Peyer's patch (tissue), 4 donors: ENCODE data around the gene RBP4. TPM values are rescaled to one million over a fixed set of nuclear protein-coding genes. Genes with fewer than 3 reads are reported as not detected.

ENCODE experiments used
- DNase-seq, 3 donors: peaks; one replicate each; pipeline ENCODE4 v3.0.0-alpha.2; 2017 to 2019
- H3K27ac ChIP-seq, 4 donors: fragments of 200-600 bp; sonication (generic); one replicate each; pipeline ENCODE4 v1.5.1; 2016 to 2019
- H3K27me3 ChIP-seq, 2 donors: fragments of 200-600 bp; sonication (generic); one replicate each; pipeline ENCODE4 v1.5.1; 2019
- H3K36me3 ChIP-seq, 3 donors: fragments of 200-600 bp; sonication (generic); one replicate each; pipeline ENCODE4 v1.5.1; 2016 to 2019
- H3K4me1 ChIP-seq, 4 donors: fragments of 200-600 bp; sonication (generic); one replicate each; pipeline ENCODE4 v1.5.1; 2016 to 2019
- H3K4me3 ChIP-seq, 4 donors: fragments of 200-600 bp; sonication (generic); 1 replicate in 3 of 4; 2 replicates in 1 of 4; pipeline ENCODE4 v1.5.1; 2016 to 2019; ENCODE audit warnings: mild to moderate bottlenecking in 1 of 4
- H3K9me3 ChIP-seq, 4 donors: fragments of 200-600 bp; sonication (generic); one replicate each; pipeline ENCODE4 v1.5.1; 2016 to 2019; ENCODE audit warnings: mild to moderate bottlenecking in 1 of 4
- CTCF ChIP-seq, 6 experiments: fragments of 450-650 bp in 4 of 6; fragments of 200-600 bp in 2 of 6; sonication (generic) in 1 of 6; IDR thresholded peaks; one replicate each; pipeline ENCODE4 v1.5.1; 2017 to 2019; ENCODE audit warnings: antibody characterized with exemption in 6 of 6, mild to moderate bottlenecking in 3 of 6, moderate library complexity in 1 of 6
- POLR2A ChIP-seq, 2 donors: fragments of 450-650 bp; IDR thresholded peaks; one replicate each; pipeline ENCODE4 v1.5.1; 2017; ENCODE audit warnings: antibody characterized with exemption in 2 of 2, mild to moderate bottlenecking in 2 of 2, moderate library complexity in 2 of 2
- total RNA-seq, 4 donors: library from RNA; depleted of rRNA; stranded (reverse); fragments of >200 nt; gene quantifications; one replicate each; pipeline ENCODE4 v1.1.0, GENCODE V29; 2016

The RBP4 gene
- total RNA-seq, 4 donors from 2014 or later = 1.7 to 3.9 TPM; not detected in 2

- no peak within 1 kb of the TSS for H3K27ac ChIP-seq
- no peaks in the 10 kb centered on the region for H3K27me3 ChIP-seq
- TF ChIP-seq CTCF (IDR thresholded peaks at IDR 0.05) (no peak), POLR2A (IDR thresholded peaks at IDR 0.05) (no peak)
- H3K9me3 ChIP-seq = no peaks in the 10 kb centered on the region
- H3K4me1 ChIP-seq = no peaks in the 10 kb centered on the region
- no peaks in the 10 kb centered on the region for H3K36me3 ChIP-seq
- H3K4me3 ChIP-seq = no peak within 1 kb of the TSS
- no peak for DNase-seq
Observed at GRCh38 chr10:93612311-93612710, 11.3 kb upstream of the RBP4 start, which contains the start of gene PDE6C. Gene PDE6C, plus strand, starts transcription at chr10:93612537. Its CDS starts 189 bp downstream, at chr10:93612726.

GRCh38 chr10:93608421-93608820 is 7.4 kb upstream of the RBP4 start:
- Histone ChIP-seq H3K27me3 (no peaks in the 10 kb centered on the region), H3K4me1 (no peaks in the 10 kb centered on the region), H3K4me3 (no peak overlapping the region), H3K36me3 (no peaks in the 10 kb centered on the region), H3K9me3 (no peaks in the 10 kb centered on the region), H3K27ac (no peak overlapping the region)
- DNase-seq = no peak
- no peak for TF ChIP-seq CTCF (IDR thresholded peaks at IDR 0.05)
- TF ChIP-seq POLR2A (IDR thresholded peaks at IDR 0.05) = no peak

- H3K36me3 ChIP-seq = no peaks in the 10 kb centered on the region
- TF ChIP-seq POLR2A (IDR thresholded peaks at IDR 0.05) (no peak), CTCF (IDR thresholded peaks at IDR 0.05) (no peak)
- no peaks in the 10 kb centered on the region for H3K9me3 ChIP-seq
- H3K4me3 ChIP-seq = no peak overlapping the region
- H3K27ac ChIP-seq = no peak overlapping the region
- DNase-seq = no peak
- H3K4me1 ChIP-seq = peaks cover 0 to 16% (median 0%) of the 10 kb centered on the region in 4 donors
- no peaks in the 10 kb centered on the region for H3K27me3 ChIP-seq
Observed at GRCh38 chr10:93604146-93604545, 3.1 kb upstream of the RBP4 start.

- no peaks in the 10 kb centered on the region for H3K9me3 ChIP-seq
- H3K27ac ChIP-seq = no peak overlapping the region
- H3K4me3 ChIP-seq = no peak overlapping the region
- no peaks in the 10 kb centered on the region for H3K36me3 ChIP-seq
- DNase-seq = no peak
- H3K27me3 ChIP-seq = no peaks in the 10 kb centered on the region
- TF ChIP-seq POLR2A (IDR thresholded peaks at IDR 0.05) (no peak), CTCF (IDR thresholded peaks at IDR 0.05) (no peak)
- H3K4me1 ChIP-seq = peaks cover 0 to 16% (median 0%) of the 10 kb centered on the region in 4 donors
Observed at GRCh38 chr10:93603023-93603422, 2.0 kb upstream of the RBP4 start.

- Histone ChIP-seq H3K27ac (no peak overlapping the region), H3K4me3 (no peak overlapping the region), H3K4me1 (peaks cover 0 to 16% (median 0%) of the 10 kb centered on the region in 4 donors), H3K27me3 (no peaks in the 10 kb centered on the region), H3K9me3 (no peaks in the 10 kb centered on the region), H3K36me3 (no peaks in the 10 kb centered on the region)
- no peak for TF ChIP-seq CTCF (IDR thresholded peaks at IDR 0.05)
- TF ChIP-seq POLR2A (IDR thresholded peaks at IDR 0.05) = no peak
- no peak for DNase-seq
Observed at GRCh38 chr10:93601774-93602162, 733 bp upstream of the RBP4 start.
